ENCODE results near the gene ACP1.

The ACP1 gene

DNA sequence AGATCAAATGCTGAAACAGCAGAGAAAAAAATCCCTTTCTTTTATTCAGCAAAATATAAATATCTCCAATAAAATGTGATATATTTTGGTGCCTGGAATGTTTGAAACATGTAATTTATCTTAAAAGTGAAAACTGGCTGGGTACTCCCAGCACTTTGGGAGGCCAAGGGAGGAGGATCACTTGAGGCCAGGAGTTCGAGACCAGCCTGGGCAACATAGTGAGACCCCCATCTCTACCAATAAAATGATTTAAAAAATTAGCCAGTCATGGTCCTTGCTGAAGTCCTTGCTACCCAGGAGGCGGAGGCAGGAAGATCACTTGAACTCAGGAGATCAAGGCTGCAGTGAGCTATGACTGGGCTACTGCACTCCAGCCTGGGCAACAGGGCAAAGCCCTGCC lies 9.6 kb upstream of the ACP1 start:
- no peak for DNase-seq (ENCODE audit: low read depth)

DNA sequence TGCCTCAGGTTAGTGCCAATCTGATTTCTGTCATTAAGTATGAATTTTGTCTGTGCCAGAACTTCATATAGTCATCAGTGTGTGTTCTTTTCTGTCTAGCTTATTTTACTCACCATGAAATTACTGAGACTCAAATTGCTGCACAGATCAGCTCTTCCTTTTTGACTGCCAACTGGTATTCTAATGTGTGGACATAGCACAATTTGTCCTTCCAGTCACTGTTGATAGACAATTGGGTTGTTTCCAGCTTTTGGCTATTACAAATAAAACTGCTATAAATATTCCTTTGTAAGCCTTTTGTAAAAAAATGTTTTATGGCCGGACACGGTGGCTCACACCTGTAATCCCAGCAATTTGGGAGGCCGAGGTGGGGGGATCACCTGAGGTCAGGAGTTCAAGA lies 8.7 kb upstream of the ACP1 start:
- DNase-seq (ENCODE audit: low read depth) = no peak

DNA sequence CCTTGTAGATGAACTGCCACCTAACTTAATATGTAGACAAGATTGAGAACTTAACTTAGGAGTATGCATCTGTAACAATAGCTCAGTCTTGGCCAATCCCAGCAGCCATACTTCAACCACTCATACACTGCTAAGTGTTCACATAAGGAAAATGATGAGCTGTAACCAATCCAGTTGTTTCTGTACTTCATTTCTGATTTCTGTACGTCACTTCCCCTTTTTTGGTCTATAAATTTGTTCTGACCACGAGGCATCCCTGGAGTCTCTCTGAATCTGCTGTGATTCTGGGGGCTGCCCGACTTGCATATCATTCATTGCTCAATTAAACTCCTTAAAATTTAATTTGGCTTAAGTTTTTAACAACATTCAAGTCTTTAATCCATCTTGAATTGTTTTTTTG lies 7.3 kb upstream of the ACP1 start:
- no peak for DNase-seq (ENCODE audit: low read depth)

DNA sequence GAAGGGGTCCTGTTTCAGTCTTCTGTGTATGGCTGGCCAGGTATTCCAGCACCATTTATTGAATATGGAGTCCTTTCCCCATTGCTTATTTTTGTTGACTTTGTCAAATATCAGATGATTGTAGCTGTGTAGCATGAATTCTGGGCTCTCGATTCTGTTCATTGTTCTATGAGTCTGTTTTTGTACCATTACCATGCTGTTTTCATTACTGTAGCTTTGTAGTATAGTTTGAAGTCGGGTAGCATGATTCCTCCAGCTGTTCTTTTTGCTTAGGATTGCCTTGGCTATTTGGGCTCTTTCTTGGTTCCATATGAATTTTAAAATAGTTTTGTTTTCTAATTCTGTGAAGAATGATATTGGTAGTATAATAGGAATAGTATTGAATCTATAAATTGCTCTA lies 6.9 kb upstream of the ACP1 start:
- DNase-seq (ENCODE audit: low read depth) = no peak

DNA sequence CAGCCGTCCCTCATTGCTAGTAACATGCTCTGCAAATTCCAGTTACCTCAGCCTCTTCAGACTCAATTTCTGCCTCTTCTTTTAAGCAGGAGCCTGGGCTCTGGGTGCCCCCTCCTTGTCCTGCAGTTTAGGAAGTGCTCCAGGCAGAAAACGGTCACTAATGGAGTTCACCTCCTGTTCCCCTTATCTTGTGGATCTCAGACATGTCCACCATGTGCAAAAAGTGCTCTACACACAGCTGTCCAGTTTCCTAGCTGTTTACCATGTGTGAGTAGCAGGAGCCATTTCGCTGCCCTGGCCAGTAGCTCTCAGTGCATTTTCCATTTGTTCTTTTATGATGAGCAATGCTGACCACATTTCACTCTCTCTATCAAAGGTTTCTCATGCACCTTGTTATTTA lies 5.8 kb upstream of the ACP1 start:
- DNase-seq (ENCODE audit: low read depth) = no peak

DNA sequence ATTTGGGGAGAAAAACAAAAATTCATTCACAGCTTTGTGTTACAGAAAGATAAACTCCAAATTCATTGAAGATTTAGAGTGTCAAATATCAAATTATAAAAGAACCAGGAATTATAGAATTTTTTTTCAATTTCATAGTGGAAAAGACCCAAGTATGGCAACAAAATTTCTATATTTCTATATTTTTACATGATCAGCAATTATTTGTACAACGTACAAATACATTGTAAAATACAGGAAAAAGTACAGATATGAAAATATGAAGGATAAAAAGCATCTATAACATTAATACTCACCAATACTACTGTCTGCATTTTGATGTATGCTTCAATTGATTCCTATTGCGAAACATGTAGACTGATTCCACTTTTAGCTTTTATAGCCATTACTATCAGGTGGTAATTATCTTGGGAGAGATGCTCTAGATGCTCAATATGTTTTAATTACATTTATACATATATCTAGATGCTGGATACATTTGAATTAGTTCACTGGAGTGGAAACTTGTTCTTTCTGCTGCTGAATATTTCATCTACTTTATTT lies 4.9 kb upstream of the ACP1 start:
- no peak for DNase-seq (ENCODE audit: low read depth)

DNA sequence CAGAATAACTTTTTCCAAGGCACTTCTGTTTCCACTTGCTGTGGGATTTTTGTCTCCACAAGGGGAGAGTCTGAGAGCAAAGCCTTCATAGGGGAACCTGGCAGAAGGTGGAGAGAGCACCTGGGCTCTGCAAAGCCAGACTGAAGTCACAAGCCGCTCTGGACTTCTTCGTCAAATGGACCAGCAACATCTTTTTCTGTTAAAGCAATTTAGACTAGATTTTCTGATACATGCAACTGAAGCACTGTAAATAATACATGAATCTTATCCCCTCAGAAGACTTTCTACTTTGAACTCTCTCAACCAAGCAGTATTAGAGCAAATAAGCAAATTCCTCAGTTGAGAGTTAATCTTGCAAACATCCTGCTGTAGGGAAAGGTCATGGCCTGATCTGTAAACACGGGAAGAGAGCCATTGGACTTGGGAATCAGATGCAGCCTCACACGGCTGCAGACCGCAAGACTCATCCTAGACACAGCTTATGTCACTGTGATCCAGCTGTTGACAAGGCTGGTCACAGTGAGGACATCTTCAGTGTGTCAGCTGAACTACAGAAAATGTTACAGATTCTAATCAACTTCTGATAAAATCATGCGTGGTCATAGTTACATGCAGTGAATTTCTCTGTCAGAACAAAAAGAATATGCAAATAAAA lies 4.1 kb upstream of the ACP1 start:
- no peak for DNase-seq (ENCODE audit: low read depth)

DNA sequence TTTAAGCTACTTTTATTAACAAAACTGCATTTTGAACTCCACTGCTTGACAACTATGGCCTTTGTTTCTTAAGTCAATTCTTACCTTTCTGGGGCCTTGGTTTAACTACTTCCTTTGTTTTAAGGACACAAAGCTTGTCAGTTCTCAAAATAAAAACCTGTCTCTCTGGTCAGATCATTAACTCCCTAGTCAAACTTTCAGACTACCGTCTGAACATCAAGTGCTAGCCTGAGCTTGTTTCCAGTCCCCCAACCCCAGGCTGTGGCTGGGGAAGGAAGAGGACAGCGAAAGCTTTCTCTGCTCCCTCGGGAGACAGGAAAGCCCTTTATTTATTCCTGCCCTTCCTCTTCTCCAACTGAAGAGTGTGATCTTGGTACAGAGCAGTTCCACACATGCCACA lies 2.6 kb upstream of the ACP1 start:
- no peak for DNase-seq (ENCODE audit: low read depth)

DNA sequence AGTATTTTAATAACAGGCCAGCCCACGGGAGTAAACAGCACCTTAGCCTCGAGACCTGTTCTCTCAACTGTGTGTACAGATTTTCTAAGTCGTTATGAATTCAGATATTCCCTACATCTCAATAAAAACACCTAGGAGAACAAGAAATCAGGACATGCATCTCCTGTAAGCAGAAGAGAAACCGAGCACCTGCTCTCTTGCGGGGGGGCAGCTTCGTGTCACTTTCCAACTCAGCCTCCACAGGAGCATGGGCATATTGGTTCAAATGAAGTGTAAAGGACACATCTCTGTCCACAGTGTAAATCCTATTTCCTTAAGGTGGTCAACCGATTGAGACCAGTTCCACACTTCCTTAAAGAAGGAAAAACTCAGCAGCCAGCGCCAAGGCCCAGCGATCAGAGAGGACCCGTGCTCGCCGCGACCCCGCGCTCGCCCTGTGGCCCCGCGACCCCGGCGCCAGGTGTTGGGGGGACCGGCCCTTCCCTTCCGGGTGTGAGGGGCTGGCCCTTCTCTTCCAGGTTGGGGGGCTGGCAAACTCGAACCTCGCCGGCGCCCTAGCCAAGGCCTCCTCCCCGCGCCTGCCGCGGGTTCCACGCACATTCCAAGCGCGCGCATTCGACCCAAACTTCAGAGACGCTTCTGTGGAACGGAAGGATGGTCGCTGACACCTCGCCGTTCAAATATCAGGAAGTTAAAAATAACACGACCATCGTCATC lies 1.6 kb upstream of the ACP1 start:
- no peak for DNase-seq (ENCODE audit: low read depth)

DNA sequence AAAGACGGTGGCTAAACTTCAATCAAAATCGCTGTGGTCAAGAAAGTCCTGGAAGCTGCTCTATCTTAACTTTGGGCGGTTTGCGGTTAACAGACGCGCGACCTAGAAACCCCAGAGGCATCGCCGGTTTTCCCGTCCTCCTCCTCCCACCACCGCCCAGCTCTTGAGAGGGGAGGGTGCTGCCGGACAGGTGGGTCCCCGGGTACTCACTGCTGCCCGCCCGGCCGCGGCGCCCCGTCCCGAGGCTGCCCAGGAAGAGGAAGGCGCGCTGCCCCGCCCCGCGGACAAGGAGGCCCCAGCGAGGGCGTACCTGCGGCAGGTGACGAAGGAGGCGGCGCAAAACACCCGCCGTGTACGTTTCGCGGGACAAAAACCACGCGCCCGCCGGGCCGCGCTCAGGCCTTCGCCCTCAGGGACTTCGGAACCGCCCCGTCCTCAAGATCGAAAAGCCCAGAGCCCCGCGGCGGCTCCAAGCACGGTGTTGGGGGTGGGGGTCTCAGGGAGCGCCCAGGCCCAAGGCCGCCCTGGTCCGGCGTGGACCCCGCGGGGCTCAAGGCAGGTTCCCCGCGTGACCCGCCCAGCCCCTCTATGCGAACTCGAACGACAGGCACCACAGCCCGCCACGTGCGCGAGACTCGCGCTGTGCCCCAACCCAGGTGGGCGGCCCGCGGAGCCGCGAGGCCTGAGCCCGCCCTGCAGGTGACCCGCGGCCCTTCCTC lies 814 bp upstream of the ACP1 start, which contains the start of gene SH3YL1:
Gene SH3YL1, minus strand, starts transcription at position 259 of the 719 bp plus-strand sequence. Its CDS starts 48 bp downstream, at position 211.
- no peak for DNase-seq (ENCODE audit: low read depth)

DNA sequence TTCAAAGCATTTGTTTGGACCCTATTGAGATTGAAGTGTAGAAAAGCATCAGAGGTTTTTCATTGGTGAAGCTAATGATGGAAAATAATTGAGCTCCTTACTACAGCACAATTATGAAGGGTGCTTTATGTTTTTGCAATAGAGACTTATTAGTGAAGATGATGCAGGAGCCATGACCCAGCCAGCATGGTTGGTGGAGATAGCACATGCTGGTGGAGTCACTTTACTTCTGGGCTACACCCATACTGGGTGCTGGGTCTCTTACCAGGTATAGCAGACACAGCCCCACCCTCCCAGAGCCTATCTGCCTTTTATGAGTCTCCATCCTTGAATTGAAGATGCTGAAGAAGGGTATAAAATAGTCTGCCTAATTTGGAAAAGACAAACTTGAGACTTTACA lies 3.6 kb downstream of the ACP1 start:
- no peak for DNase-seq (ENCODE audit: low read depth)

DNA sequence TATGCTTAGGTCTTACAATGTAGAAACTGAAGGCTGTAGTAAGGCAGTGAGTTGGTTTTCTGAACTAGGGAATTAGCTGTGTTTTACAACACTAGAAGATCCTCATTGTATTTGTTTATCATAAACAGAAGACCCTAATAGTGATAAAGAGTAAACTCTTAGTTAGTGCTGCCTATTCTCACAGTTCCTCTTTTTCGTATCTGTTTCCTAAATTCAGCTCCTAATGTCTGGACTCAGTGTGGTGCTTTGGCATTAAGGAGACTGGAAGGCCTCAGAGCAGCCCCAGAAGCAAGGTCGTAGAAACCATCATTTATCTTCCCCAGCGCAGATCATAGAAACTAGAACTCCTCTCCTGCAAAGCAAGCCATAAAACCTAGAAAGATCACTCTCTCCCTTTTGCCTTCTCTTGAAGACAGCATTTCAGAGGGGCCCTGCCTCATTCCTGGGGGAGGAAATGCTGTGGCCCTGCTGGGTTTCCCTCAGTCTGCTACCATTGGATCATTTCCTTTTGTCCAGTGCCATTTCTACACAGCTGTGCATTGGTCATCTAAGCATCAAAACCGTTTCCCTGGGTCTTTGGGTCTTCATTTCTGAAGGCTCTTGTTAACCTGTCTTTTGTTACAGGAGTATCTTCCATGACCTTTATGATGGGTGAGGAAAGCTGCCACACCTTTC lies 4.7 kb downstream of the ACP1 start:
- no peak for DNase-seq (ENCODE audit: low read depth)

DNA sequence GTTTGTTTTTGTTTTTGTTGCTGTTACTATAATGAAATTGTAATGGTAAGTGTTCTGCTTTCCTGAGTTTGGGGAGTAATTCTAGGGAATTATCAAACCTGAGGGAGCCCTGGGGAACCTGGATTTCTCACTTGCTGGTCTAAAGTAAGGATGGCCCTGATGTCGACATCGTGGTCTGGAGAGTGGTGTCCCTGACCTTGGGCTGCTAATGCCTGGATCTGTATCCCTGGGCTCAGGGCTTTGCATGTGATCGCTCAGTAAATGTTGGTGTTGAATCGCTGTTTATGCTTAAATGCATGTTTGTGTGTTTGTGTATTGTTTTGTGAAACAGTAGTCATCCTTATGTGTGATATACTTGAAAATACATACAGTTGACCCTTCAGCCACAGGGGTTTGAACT lies 6.1 kb downstream of the ACP1 start:
- no peak for DNase-seq (ENCODE audit: low read depth)

DNA sequence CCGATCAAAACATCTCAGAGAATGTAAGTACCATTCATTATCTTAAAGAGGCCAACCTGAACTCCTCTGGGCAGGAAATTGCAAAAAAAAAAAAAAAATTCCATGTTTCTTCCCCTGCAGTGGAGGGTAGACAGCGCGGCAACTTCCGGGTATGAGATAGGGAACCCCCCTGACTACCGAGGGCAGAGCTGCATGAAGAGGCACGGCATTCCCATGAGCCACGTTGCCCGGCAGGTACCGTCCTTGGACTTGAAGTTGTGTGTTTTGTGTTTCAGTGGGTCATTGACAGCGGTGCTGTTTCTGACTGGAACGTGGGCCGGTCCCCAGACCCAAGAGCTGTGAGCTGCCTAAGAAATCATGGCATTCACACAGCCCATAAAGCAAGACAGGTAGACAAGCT lies 7.2 kb downstream of the ACP1 start:
- DNase-seq (ENCODE audit: low read depth) = no peak

DNA sequence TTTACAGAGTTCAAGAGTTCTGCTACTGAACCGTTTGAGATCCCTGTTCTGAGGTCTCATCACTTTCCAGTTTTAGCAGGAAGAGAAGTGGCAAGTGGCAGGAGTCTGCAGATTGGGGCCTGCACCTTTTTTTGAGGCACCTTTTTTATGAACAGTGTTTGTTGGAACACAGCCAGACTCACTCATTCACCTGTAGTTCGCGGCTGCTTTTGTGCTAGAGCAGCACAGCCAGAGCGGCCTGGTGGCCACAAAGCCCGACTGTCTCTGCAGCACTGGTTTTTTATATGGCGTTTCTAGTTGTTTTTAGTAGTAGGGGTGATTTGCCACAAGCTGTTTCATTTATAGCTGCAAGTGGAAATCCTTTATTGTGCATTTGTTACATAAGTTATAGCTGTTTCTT lies 8.6 kb downstream of the ACP1 start:
- no peak for DNase-seq (ENCODE audit: low read depth)

DNA sequence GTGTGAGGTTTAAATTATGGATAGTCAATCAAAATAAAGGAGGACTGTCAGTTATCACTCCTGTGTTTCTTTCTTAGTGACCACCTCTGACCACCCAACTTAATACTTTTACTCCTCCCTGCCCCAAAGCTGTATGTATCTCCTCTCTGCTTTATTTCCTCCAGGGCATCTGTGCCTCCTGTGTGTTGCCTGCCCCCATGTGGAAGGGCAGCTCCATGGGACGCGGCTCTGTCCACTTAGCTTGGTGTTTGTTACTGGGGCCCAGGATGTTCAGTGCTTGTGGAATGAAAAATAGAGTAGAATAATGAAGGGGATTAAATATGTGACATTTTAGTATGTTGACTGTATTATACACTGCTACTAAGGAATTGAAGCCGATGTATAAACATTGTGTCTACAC lies 9.8 kb downstream of the ACP1 start:
- DNase-seq (ENCODE audit: low read depth) = no peak

DNA sequence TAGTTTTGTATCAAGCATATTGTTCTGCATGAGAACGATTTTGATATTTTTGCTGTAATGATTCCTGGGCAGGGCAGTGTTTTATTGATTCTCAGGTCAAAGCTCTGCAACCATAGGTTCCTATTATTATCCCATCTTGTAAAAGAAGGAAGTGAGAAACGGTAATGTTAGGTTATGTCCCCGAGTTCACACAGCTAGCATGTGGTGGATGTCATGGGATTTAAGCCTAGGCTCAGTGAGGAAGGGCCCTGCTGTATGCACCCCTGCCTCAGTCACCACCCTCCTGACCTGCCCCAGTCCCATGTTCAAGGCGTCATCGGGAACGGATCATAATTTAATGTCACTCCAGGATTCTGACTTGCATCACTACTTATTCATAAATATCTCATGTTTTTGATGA lies 10.7 kb downstream of the ACP1 start:
- no peak for DNase-seq (ENCODE audit: low read depth)

DNA sequence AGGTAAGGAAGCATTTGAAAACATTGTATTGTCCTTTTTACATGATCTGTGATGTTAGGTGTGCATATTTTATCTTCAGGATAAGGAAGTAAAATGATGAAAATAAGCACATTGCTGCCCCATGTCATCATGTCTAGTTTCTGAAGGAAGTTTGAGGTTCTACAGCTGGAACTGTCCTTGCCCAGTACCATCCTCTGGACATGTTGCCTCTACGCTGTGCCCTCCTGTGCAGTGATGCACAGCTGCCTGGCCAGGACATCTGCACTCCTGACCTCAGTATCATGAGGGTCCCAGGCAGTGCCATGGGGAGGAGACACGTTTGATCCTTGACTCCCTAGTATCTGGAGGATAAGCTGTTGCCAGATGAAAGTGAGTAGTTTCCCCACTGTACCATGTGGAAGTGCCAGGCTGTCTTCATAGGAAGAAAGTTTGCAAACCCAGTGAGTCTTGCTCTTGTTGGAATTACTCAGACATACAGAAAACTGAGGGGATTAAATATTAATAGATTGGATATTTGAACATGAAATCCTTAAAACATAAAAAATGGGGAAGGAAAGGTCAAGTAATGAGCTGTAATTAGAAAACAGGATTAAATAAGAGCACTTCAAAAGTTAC lies 13.7 kb downstream of the ACP1 start:
- DNase-seq (ENCODE audit: low read depth) = no peak

DNA sequence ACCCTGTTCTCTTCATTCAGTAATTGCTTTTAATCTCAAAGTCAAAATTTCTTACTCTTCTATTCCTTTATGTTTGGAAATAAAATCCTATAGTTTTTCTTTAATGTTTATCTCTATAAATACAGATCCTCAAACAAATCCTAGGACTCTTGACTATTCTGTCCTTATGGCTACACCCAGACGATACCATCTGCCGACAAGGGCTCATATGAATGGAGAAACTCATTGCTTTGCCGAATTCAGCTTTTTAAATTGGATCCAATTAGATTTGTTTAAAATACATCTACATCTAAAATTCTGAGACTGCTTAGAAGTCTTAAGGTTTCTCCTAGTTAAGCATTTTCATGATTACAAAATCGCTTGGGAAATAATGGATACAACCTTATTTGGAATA lies 14.2 kb downstream of the ACP1 start:
- no peak for DNase-seq (ENCODE audit: low read depth)

DNA sequence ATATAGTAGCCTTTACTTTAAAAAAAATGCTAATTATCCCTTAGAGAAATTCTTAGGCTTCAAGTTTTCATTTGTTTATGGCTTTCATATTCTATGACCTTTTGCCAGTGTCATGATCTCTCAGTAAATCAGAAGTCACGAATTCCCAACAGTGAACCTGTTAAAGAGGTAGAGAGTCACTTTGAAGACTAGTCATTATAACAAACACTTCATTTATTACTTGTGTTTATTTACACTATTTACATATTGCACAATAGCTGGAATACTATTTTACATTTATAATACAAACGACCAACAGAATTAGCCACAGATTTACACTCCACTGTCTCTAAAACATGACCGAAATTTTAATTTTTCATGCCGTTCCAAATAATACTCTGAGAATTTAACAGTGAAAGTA lies 14.6 kb downstream of the ACP1 start:
- DNase-seq (ENCODE audit: low read depth) = no peak

DNA sequence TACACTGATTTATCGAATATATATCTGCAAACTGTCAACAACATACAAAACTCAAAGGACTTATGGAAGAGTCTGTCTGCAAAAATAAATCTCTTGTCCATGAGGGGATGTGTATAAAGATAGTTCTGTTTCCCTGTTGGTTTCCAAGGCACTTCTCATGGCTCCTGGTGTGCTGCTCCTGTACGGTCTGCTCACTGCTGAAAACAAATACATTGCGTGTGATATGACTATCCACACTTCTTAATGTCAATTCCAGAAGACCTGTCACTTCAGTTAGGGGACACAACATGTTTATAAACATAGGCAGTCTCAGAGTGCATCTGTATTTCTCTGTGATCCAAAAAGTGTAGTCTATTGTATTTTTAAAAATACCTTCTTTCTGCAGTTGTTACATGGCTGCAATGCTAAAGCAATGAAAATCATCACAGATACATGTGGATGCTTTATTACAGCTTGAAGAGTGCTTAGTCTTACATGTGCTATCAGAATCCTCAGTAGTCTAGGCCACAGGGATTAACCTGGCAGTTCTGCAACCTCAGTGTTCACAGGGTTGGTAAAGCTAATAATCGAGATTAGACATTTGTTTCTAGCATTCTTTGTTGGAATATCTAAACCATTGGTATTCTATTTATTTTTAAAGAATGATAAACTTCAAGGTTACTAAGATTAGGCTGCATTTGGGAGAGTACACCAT lies 15.4 kb downstream of the ACP1 start:
- DNase-seq (ENCODE audit: low read depth) = no peak

Measured in stimulated activated CD8-positive, alpha-beta memory T cell treated with anti-CD3 and anti-CD28 coated beads, Interleukin-4, amount 100 ng/mL, for 24 hours (primary cell).